ENCODE results near the gene RPL36.

Gene RPL36

DNA sequence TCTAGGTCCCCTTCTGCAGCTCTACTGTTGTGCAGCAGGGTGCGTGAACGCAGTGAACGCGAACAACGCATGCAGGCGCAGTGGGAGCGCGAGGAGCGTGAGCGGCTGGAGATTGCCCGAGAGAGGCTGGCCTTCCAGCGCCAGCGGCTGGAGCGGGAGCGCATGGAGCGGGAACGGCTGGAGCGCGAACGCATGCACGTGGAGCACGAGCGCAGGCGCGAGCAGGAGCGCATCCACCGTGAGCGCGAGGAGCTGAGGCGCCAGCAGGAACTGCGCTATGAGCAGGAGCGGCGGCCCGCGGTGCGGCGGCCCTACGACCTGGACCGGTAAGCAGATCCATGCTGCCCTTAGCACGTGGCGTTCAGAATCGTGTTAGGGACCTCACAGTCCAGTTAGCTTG, 28.6 kb upstream of the RPL36 start:
- no peak overlapping the region for H2AFZ ChIP-seq (ENCODE audit: low read depth)
- peaks cover 8% of the 10 kb centered on the region for H3K4me1 ChIP-seq (ENCODE audit: low read depth, poor library complexity, severe bottlenecking)
- H3K27me3 ChIP-seq (ENCODE audit: insufficient read depth, low read depth): no peaks in the 10 kb centered on the region
- H3K36me3 ChIP-seq (ENCODE audit: insufficient read depth): no peaks in the 10 kb centered on the region
- no peaks in the 10 kb centered on the region for H3K79me2 ChIP-seq (ENCODE audit: insufficient read depth, low read depth)
- no peak overlapping the region for H3K4me2 ChIP-seq
- no peaks in the 10 kb centered on the region for H4K20me1 ChIP-seq (ENCODE audit: insufficient read depth)
- H3K27ac ChIP-seq: no peak overlapping the region
- TF ChIP-seq, protein P1, sequence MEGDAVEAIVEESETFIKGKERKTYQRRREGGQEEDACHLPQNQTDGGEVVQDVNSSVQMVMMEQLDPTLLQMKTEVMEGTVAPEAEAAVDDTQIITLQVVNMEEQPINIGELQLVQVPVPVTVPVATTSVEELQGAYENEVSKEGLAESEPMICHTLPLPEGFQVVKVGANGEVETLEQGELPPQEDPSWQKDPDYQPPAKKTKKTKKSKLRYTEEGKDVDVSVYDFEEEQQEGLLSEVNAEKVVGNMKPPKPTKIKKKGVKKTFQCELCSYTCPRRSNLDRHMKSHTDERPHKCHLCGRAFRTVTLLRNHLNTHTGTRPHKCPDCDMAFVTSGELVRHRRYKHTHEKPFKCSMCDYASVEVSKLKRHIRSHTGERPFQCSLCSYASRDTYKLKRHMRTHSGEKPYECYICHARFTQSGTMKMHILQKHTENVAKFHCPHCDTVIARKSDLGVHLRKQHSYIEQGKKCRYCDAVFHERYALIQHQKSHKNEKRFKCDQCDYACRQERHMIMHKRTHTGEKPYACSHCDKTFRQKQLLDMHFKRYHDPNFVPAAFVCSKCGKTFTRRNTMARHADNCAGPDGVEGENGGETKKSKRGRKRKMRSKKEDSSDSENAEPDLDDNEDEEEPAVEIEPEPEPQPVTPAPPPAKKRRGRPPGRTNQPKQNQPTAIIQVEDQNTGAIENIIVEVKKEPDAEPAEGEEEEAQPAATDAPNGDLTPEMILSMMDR (conservative IDR thresholded peaks at IDR 0.05; ENCODE audit: low read depth, low read length): no peak
- H3K9ac ChIP-seq: no peak overlapping the region
- H3K4me3 ChIP-seq (IDR thresholded peaks at IDR 0.05; ENCODE audit: insufficient read depth, low read depth, low read length): no peak overlapping the region

DNA sequence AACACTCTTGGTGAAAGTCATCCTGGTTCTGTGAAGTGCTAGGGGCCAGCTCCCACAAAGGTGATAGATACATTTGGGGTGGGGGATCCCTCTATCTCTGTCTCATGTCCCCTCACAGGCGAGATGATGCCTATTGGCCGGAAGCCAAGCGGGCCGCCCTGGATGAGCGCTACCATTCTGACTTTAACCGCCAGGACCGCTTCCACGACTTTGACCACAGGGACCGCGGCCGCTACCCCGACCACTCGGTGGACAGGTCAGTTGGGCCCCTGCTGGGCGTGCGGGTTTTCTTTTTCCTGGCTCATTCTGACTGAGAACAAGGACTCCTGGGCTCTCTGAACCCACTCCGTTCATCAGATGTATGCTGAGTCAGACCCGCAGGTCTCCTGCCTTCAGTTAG, 26.2 kb upstream of the RPL36 start:
- TF ChIP-seq, protein P1 (conservative IDR thresholded peaks at IDR 0.05; ENCODE audit: low read depth, low read length): no peak
- no peak overlapping the region for H2AFZ ChIP-seq (ENCODE audit: low read depth)
- no peak overlapping the region for H3K27ac ChIP-seq
- no peaks in the 10 kb centered on the region for H3K36me3 ChIP-seq (ENCODE audit: insufficient read depth)
- no peaks in the 10 kb centered on the region for H3K79me2 ChIP-seq (ENCODE audit: insufficient read depth, low read depth)
- peaks cover 8% of the 10 kb centered on the region for H3K4me1 ChIP-seq (ENCODE audit: low read depth, poor library complexity, severe bottlenecking)
- H4K20me1 ChIP-seq (ENCODE audit: insufficient read depth): no peaks in the 10 kb centered on the region
- H3K9ac ChIP-seq: no peak overlapping the region
- no peak overlapping the region for H3K4me2 ChIP-seq
- no peak overlapping the region for H3K4me3 ChIP-seq (IDR thresholded peaks at IDR 0.05; ENCODE audit: insufficient read depth, low read depth, low read length)
- H3K27me3 ChIP-seq (ENCODE audit: insufficient read depth, low read depth): no peaks in the 10 kb centered on the region

DNA sequence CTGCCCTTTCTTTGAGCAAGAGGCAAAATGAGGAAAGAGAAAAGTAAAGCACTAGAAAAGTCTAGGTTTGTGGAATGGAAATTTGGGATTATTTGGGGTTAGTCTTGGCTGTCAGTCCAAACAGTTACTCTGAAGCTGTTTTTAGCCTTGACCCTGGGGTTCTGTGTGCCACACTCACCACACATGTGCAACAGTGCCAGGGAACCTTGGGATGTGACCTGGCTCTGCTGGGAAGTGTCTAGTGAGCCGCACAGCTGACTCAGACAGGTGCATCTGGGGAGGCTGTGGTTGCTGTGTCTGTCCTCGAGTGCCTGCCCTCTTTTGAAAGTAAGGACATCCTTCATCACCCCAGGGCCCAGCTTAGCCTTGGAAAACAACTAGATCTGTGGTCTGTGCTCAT, 25.6 kb upstream of the RPL36 start:
- Histone ChIP-seq H3K79me2 (ENCODE audit: insufficient read depth, low read depth) (no peaks in the 10 kb centered on the region), H3K36me3 (ENCODE audit: insufficient read depth) (no peaks in the 10 kb centered on the region), H3K4me3 (IDR thresholded peaks at IDR 0.05; ENCODE audit: insufficient read depth, low read depth, low read length) (no peak overlapping the region), H3K27ac (no peak overlapping the region), H3K4me2 (no peak overlapping the region), H4K20me1 (ENCODE audit: insufficient read depth) (no peaks in the 10 kb centered on the region), H3K27me3 (ENCODE audit: insufficient read depth, low read depth) (no peaks in the 10 kb centered on the region), H3K9ac (no peak overlapping the region), H2AFZ (ENCODE audit: low read depth) (no peak overlapping the region), H3K4me1 (ENCODE audit: low read depth, poor library complexity, severe bottlenecking) (peaks cover 8% of the 10 kb centered on the region)
- TF ChIP-seq, protein P1 (conservative IDR thresholded peaks at IDR 0.05; ENCODE audit: low read depth, low read length): no peak

DNA sequence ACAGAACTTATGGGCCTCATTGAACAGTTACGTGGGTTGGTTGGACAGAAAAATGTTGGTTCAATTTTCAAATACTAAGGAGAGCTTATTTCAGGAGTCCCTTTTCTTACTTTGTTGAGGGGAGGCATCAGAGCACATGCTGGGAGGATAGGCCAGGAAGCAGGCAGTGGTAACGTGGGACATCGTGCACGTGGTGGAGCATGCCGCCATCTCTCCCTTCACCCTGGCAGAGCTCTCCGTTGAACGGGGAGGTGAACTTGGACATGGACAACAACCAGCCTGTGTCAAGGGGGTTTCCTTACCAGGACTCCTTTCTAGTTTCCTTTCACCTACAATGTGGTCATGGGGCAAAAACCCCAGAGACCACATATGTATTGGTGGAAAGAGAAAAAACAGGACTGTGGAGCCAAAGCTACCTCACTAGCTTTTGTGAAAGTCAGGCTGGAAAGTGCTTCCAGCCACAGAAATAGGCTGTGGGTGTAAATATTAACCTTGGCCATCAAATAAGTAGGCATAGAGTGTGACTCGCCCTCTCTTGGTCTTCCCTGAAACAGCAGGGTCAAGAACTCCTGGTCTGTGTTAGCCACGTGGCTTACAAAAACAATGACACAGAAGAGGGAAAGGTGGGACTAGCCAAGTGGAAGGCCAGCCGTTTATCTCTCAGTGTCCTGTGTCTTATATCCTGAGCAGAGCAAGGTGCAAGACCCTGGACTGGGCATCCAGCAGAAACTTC, 24.1 kb upstream of the RPL36 start:
- H3K4me2 ChIP-seq: no peak overlapping the region
- TF ChIP-seq, protein P1 (conservative IDR thresholded peaks at IDR 0.05; ENCODE audit: low read depth, low read length): no peak
- H3K27me3 ChIP-seq (ENCODE audit: insufficient read depth, low read depth): no peaks in the 10 kb centered on the region
- H3K79me2 ChIP-seq (ENCODE audit: insufficient read depth, low read depth): no peaks in the 10 kb centered on the region
- H2AFZ ChIP-seq (ENCODE audit: low read depth): no peak overlapping the region
- H3K4me1 ChIP-seq (ENCODE audit: low read depth, poor library complexity, severe bottlenecking): peaks cover 8% of the 10 kb centered on the region
- no peaks in the 10 kb centered on the region for H3K36me3 ChIP-seq (ENCODE audit: insufficient read depth)
- H3K4me3 ChIP-seq (IDR thresholded peaks at IDR 0.05; ENCODE audit: insufficient read depth, low read depth, low read length): no peak overlapping the region
- no peak overlapping the region for H3K9ac ChIP-seq
- H3K27ac ChIP-seq: no peak overlapping the region; the same call in 1 of the 2 replicates
- no peaks in the 10 kb centered on the region for H4K20me1 ChIP-seq (ENCODE audit: insufficient read depth)
